HepG2 (cell line): ENCODE measurements around the gene GJA3. TPM values are rescaled to one million over a fixed set of nuclear protein-coding genes. Genes with fewer than 3 reads are reported as not detected.

Experiments
- ATAC-seq: fragments of 200-7000 bp; cut with Tn5 transposase; 3 replicates; pipeline ENCODE4 v1.9.1; 2020; ENCODE audit warnings: mild to moderate bottlenecking, moderate library complexity
- BruUV-seq: library from RNA; stranded (reverse); fragments of 400-500 nt; replicated peaks from 2 replicates; lab custom pipeline; 2021; lab: Mats Ljungman, UMichigan
- CTCF ChIA-PET: fragments of 300-600 bp; formaldehyde crosslinking; extraction: SDS; loops from one replicate; lab custom pipeline; 2021; ENCODE audit warnings: low total read pairs, inconsistent platforms, low intra/inter-chr PET ratio; lab: Yijun Ruan, JAX
- POLR2A ChIA-PET: fragments of 350-600 bp; sonication (Branson Sonifier 250); formaldehyde crosslinking; loops from one replicate; lab custom pipeline; 2020; ENCODE audit warnings: antibody characterized with exemption, inconsistent platforms; lab: Yijun Ruan, JAX
- DNase-seq: peaks from one replicate; pipeline ENCODE4 v3.0.0-alpha.2; 2015; ENCODE audit warnings: low spot score
- FAIRE-seq: peaks from 3 replicates; lab custom pipeline; 2011; peaks lifted over from hg19 to GRCh38; lab: Jason Lieb, UNC
- H2AFZ ChIP-seq: one replicate; pipeline ENCODE4 v1.6.1; 2011; ENCODE audit warnings: low read length, inconsistent platforms
- H3K27ac ChIP-seq: fragments of 300-600 bp; 3 replicates; pipeline ENCODE4 v1.8.0; 2011; ENCODE audit warnings: mixed run types, mild to moderate bottlenecking, mixed read lengths, low read length, inconsistent platforms; ENCODE audit not compliant: insufficient read depth; ENCODE audit errors: extremely low read length
- H3K27me3 ChIP-seq, 2 experiments: fragments of 200-600 bp in 1 of 2; 2 replicates in 1 of 2; 3 replicates in 1 of 2; pipeline versions ENCODE4 v1.6.0 to v1.8.0; 2011; ENCODE audit warnings: low read length in 2 of 2, mild to moderate bottlenecking in 2 of 2, moderate library complexity in 2 of 2, inconsistent platforms in 1 of 2; ENCODE audit not compliant: insufficient read depth in 2 of 2, control insufficient read depth in 1 of 2
- H3K36me3 ChIP-seq, 2 experiments: fragments of 200-600 bp in 1 of 2; replicated peaks in 1 of 2; 2 replicates in 1 of 2; 3 replicates in 1 of 2; pipeline versions ENCODE4 v1.5.1 to v1.8.0; 2011; ENCODE audit warnings: low read length in 2 of 2, inconsistent platforms in 1 of 2; ENCODE audit not compliant: insufficient read depth in 2 of 2, control insufficient read depth in 1 of 2
- H3K4me1 ChIP-seq: 2 replicates; pipeline ENCODE4 v1.5.1; 2012; ENCODE audit warnings: low read length, inconsistent platforms; ENCODE audit not compliant: insufficient read depth
- H3K4me2 ChIP-seq: 2 replicates; pipeline ENCODE4 v1.6.0; 2011; ENCODE audit warnings: low read depth, low read length, inconsistent platforms
- H3K4me3 ChIP-seq, 3 experiments: fragments of 200-600 bp in 1 of 3; sonication (generic), shearing (Covaris generic) in 1 of 3; replicated peaks in 1 of 3; 2 replicates each; pipeline ENCODE4 v1.5.1; 2011 to 2016; ENCODE audit warnings: low read length in 3 of 3, inconsistent platforms in 2 of 3, low read depth in 2 of 3, mild to moderate bottlenecking in 2 of 3, control low read depth in 1 of 3, mixed read lengths in 1 of 3; ENCODE audit not compliant: insufficient read depth in 1 of 3
- H3K79me2 ChIP-seq: one replicate; pipeline ENCODE4 v1.6.1; 2011; ENCODE audit warnings: low read length, inconsistent platforms; ENCODE audit not compliant: insufficient read depth
- H3K9ac ChIP-seq: 2 replicates; pipeline ENCODE4 v1.6.0; 2011; ENCODE audit warnings: mild to moderate bottlenecking, low read depth, low read length, inconsistent platforms; ENCODE audit not compliant: insufficient read depth
- H3K9me3 ChIP-seq: 2 replicates; pipeline ENCODE4 v1.5.1; 2012; ENCODE audit warnings: mild to moderate bottlenecking, low read length
- H4K20me1 ChIP-seq: 2 replicates; pipeline ENCODE4 v1.6.0; 2011; ENCODE audit warnings: inconsistent platforms, mild to moderate bottlenecking, low read length, moderate library complexity; ENCODE audit not compliant: insufficient read depth
- HDAC2 ChIP-seq: sonication (generic); formaldehyde crosslinking; IDR thresholded peaks from 2 replicates; pipeline ENCODE4 v1.4.0; 2020; ENCODE audit warnings: missing genetic modification reagents
- HNRNPK ChIP-seq: fragments of 200-400 bp; formaldehyde crosslinking; IDR thresholded peaks from 2 replicates; pipeline ENCODE4 v1.6.1; 2018; ENCODE audit warnings: low read length, low read depth, moderate library complexity, mild to moderate bottlenecking; ENCODE audit not compliant: poor library complexity, severe bottlenecking
- JDP2 ChIP-seq: sonication (generic); formaldehyde crosslinking; IDR thresholded peaks from 2 replicates; pipeline ENCODE4 v1.8.1; 2022; ENCODE audit warnings: missing genetic modification reagents, borderline replicate concordance
- KDM5A ChIP-seq: fragments of 200-600 bp; sonication (generic); IDR thresholded peaks from 2 replicates; pipeline ENCODE4 v1.7.0; 2018; ENCODE audit warnings: antibody characterized with exemption, mild to moderate bottlenecking, low read length, borderline replicate concordance
- SCMH1 ChIP-seq: sonication (generic); formaldehyde crosslinking; IDR thresholded peaks from 2 replicates; pipeline ENCODE4 v1.9.0; 2021; ENCODE audit warnings: missing genetic modification reagents, mild to moderate bottlenecking, borderline replicate concordance
- ZC3H4 ChIP-seq: sonication (generic); formaldehyde crosslinking; IDR thresholded peaks from 2 replicates; pipeline ENCODE4 v1.4.0; 2020; ENCODE audit warnings: missing genetic modification reagents, borderline replicate concordance
- ZNF569 ChIP-seq: sonication (generic); formaldehyde crosslinking; IDR thresholded peaks from 2 replicates; pipeline ENCODE4 v1.5.0; 2020; ENCODE audit warnings: mild to moderate bottlenecking, missing genetic modification reagents, moderate library complexity, borderline replicate concordance
- ZNF572 ChIP-seq: sonication (generic); formaldehyde crosslinking; IDR thresholded peaks from 2 replicates; pipeline ENCODE4 v1.5.1; 2020; ENCODE audit warnings: mild to moderate bottlenecking, missing genetic modification reagents
- ZNF629 ChIP-seq: sonication (generic); formaldehyde crosslinking; conservative IDR thresholded peaks from 2 replicates; pipeline ENCODE4 v1.5.0; 2020; ENCODE audit warnings: missing genetic modification reagents
- ZNF780A ChIP-seq: sonication (generic); formaldehyde crosslinking; IDR thresholded peaks from 2 replicates; pipeline ENCODE4 v1.8.0; 2022; ENCODE audit warnings: mild to moderate bottlenecking, missing genetic modification reagents, moderate library complexity
- ZSCAN25 ChIP-seq: sonication (generic); formaldehyde crosslinking; IDR thresholded peaks from 2 replicates; pipeline ENCODE4 v1.8.0; 2022; ENCODE audit warnings: mild to moderate bottlenecking, missing genetic modification reagents
- WGBS: methylation state at CpG from one replicate; pipeline ENCODE4 v1.1.6; 2017; ENCODE audit warnings: low lambda C conversion rate; 5-methylcytosine and 5-hydroxymethylcytosine counted together
- in situ Hi-C: cut with HindIII; loops from 2 replicates; pipeline ENCODE4 v1.10.0; 2017; ENCODE audit warnings: low pct_unique_long_range_greater_than_20kb; ENCODE audit not compliant: extremely low pct_ligation_motif_present
- intact Hi-C: fragments of 100-400 bp; cut with micrococcal nuclease; formaldehyde crosslinking; loops from one replicate; pipeline ENCODE4 v1.10.0; 2022; ENCODE audit not compliant: unreplicated experiment
- polyA plus RNA-seq, 8 experiments: library from polyadenylated mRNA; depleted of rRNA in 3 of 8; stranded (reverse) in 7 of 8; unstranded in 1 of 8; fragments of >200 nt; fragmentation: Illumina TruSeq in 4 of 8; extraction: Trizol in 4 of 8; gene quantifications; 2 replicates each; pipeline versions ENCODE4 v1.2.1 to v1.2.3, GENCODE V29; 2011 to 2016; ENCODE audit warnings: low read depth in 4 of 8, missing spikeins in 1 of 8, mixed read lengths in 1 of 8; ENCODE audit not compliant: insufficient read depth in 1 of 8
- total RNA-seq, 5 experiments: library from RNA; depleted of rRNA; stranded (reverse); fragments of >200 nt; fragmentation: Illumina TruSeq; extraction: Trizol; gene quantifications; 2 replicates each; pipeline ENCODE4 v1.2.3, GENCODE V29; 2016; ENCODE audit warnings: low read depth in 1 of 5
- TF ChIP-seq, protein P1 (sequence below): sonication (generic); formaldehyde crosslinking; IDR thresholded peaks from 2 replicates; pipeline ENCODE4 v1.9.0; 2021; ENCODE audit warnings: missing genetic modification reagents, mild to moderate bottlenecking, borderline replicate concordance
- TF ChIP-seq, protein P2 (sequence below): sonication (generic); formaldehyde crosslinking; IDR thresholded peaks from 2 replicates; pipeline ENCODE4 v1.4.0; 2020; ENCODE audit warnings: mild to moderate bottlenecking, missing genetic modification reagents, borderline replicate concordance
- TF ChIP-seq, protein P3 (sequence below): sonication (generic); formaldehyde crosslinking; IDR thresholded peaks from 2 replicates; pipeline ENCODE4 v1.8.0; 2022; ENCODE audit warnings: mild to moderate bottlenecking, missing genetic modification reagents; ENCODE audit not compliant: insufficient replicate concordance
- TF ChIP-seq, protein P4 (sequence below): sonication (generic); formaldehyde crosslinking; IDR thresholded peaks from 2 replicates; pipeline ENCODE4 v1.5.0; 2020; ENCODE audit warnings: missing genetic modification reagents

The GJA3 gene
- total and polyA plus RNA-seq, 2 of the 13 experiments (the other 11 are each of a cell fraction or from before 2014, with no cell fraction given) = 0.04 TPM

- H3K79me2 ChIP-seq = no peaks in the 10 kb centered on the region
- ATAC-seq = no peak
- H3K9ac ChIP-seq = no peak overlapping the region
- intact Hi-C loops = no loop called here
- WGBS = 30% methylated on average over 5 of the region's 7 CpGs
- POLR2A ChIA-PET = no interaction called here
- FAIRE-seq = no peak
- H3K4me1 ChIP-seq = no peaks in the 10 kb centered on the region
- DNase-seq = no peak
- no TSS peak for BruUV-seq
- peaks cover 4 to 51% of the 10 kb centered on the region in 2 experiments; a peak in 4 of 5 replicates for H3K27me3 ChIP-seq
- in situ Hi-C loops = no loop called here
- no peak overlapping the region for H3K27ac ChIP-seq
- no peaks in the 10 kb centered on the region for H4K20me1 ChIP-seq
- H3K4me2 ChIP-seq = no peak overlapping the region
- H3K9me3 ChIP-seq = no peaks in the 10 kb centered on the region
- H2AFZ ChIP-seq = no peak overlapping the region
- no peaks in the 10 kb centered on the region for H3K36me3 ChIP-seq
- CTCF ChIA-PET = no interaction called here
- no peak overlapping the region for H3K4me3 ChIP-seq
- no peak for TF ChIP-seq ZNF629 (CRISPR knock-in tag)
- no peak for TF ChIP-seq HDAC2 (CRISPR knock-in tag)
- no peak for TF ChIP-seq SCMH1
- TF ChIP-seq, protein P1, sequence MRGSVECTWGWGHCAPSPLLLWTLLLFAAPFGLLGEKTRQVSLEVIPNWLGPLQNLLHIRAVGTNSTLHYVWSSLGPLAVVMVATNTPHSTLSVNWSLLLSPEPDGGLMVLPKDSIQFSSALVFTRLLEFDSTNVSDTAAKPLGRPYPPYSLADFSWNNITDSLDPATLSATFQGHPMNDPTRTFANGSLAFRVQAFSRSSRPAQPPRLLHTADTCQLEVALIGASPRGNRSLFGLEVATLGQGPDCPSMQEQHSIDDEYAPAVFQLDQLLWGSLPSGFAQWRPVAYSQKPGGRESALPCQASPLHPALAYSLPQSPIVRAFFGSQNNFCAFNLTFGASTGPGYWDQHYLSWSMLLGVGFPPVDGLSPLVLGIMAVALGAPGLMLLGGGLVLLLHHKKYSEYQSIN (CRISPR knock-in tag) = no peak
- TF ChIP-seq, protein P2, sequence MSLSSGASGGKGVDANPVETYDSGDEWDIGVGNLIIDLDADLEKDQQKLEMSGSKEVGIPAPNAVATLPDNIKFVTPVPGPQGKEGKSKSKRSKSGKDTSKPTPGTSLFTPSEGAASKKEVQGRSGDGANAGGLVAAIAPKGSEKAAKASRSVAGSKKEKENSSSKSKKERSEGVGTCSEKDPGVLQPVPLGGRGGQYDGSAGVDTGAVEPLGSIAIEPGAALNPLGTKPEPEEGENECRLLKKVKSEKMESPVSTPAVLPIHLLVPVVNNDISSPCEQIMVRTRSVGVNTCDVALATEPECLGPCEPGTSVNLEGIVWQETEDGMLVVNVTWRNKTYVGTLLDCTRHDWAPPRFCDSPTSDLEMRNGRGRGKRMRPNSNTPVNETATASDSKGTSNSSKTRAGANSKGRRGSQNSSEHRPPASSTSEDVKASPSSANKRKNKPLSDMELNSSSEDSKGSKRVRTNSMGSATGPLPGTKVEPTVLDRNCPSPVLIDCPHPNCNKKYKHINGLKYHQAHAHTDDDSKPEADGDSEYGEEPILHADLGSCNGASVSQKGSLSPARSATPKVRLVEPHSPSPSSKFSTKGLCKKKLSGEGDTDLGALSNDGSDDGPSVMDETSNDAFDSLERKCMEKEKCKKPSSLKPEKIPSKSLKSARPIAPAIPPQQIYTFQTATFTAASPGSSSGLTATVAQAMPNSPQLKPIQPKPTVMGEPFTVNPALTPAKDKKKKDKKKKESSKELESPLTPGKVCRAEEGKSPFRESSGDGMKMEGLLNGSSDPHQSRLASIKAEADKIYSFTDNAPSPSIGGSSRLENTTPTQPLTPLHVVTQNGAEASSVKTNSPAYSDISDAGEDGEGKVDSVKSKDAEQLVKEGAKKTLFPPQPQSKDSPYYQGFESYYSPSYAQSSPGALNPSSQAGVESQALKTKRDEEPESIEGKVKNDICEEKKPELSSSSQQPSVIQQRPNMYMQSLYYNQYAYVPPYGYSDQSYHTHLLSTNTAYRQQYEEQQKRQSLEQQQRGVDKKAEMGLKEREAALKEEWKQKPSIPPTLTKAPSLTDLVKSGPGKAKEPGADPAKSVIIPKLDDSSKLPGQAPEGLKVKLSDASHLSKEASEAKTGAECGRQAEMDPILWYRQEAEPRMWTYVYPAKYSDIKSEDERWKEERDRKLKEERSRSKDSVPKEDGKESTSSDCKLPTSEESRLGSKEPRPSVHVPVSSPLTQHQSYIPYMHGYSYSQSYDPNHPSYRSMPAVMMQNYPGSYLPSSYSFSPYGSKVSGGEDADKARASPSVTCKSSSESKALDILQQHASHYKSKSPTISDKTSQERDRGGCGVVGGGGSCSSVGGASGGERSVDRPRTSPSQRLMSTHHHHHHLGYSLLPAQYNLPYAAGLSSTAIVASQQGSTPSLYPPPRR (CRISPR knock-in tag) = no peak
- no peak for TF ChIP-seq ZNF572
- no peak for TF ChIP-seq HNRNPK
- TF ChIP-seq, protein P3, sequence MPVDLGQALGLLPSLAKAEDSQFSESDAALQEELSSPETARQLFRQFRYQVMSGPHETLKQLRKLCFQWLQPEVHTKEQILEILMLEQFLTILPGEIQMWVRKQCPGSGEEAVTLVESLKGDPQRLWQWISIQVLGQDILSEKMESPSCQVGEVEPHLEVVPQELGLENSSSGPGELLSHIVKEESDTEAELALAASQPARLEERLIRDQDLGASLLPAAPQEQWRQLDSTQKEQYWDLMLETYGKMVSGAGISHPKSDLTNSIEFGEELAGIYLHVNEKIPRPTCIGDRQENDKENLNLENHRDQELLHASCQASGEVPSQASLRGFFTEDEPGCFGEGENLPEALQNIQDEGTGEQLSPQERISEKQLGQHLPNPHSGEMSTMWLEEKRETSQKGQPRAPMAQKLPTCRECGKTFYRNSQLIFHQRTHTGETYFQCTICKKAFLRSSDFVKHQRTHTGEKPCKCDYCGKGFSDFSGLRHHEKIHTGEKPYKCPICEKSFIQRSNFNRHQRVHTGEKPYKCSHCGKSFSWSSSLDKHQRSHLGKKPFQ (CRISPR knock-in tag) = no peak
- no peak for TF ChIP-seq ZNF569 (CRISPR knock-in tag)
- TF ChIP-seq, protein P4, sequence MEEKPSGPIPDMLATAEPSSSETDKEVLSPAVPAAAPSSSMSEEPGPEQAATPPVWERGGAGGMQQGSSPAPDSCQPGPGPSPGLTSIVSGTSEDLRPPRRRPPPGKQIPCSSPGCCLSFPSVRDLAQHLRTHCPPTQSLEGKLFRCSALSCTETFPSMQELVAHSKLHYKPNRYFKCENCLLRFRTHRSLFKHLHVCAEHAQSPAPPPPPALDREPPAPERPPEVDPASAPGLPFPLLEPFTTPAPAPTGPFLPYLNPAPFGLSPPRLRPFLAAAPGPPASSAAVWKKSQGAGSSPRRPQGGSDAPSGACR (CRISPR knock-in tag) = no peak
- TF ChIP-seq KDM5A = no peak
- no peak for TF ChIP-seq ZSCAN25 (CRISPR knock-in tag)
- TF ChIP-seq ZC3H4 = no peak
- no peak for TF ChIP-seq JDP2 (CRISPR knock-in tag)
- no peak for TF ChIP-seq ZNF780A (CRISPR knock-in tag)
Measured at GRCh38 chr13:20145521-20145920, 15.3 kb downstream of the GJA3 start.
